ENCODE data around the gene TNNI2.
"Not testable (repeated sequence)": the region's sequence is repeated elsewhere in the genome, so short reads cannot be mapped to it uniquely, and the experiment has no call there.

Gene TNNI2

DNA sequence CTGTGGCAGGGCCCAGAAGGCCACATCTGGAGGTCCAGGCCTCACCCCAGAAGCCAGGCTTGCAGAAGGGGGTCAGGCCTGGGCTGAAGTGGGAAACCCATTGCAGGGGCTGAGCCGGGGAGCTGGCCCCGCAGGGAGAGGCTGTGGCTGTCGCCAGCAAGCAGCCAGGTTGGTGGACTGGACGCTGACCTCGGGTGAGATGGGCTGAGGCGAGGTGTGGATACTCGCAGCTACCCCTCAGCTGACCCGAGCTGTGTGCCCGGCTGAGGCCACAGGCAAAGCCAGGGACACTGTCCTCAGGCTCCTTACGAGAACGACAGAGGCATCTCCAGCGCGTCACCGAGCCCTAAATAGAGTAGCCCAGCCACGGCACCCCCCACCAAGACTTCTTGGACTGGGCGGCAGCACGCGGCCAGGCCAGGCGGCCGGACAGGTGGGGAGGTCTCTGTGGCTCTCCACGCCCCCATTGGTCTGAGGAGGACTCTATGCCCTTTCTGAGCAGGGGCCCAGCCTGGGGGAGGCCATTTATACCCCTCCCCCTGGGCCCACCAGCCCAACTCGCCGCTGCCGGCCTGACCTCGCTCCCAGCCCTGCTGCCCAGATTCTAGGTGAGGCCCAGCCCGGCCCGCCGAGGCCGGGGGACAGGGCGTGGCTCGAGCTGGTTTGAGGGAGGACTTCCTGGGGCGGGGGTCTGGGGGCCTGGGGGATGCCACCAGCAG lies at the start of gene TNNI2:
TSS of gene TNNI2 (plus strand) at position 556 of the 719 bp plus-strand sequence. CDS start 716 bp downstream, outside the sequence.
- DNase-seq (ENCODE audit: low spot score): no peak

- DNase-seq (ENCODE audit: low spot score): no peak
Measured at GRCh38 chr11:1791912-1792311, 46.9 kb upstream of the TNNI2 start.

- no peak for DNase-seq (ENCODE audit: low spot score)
Measured at GRCh38 chr11:1792461-1792860, 46.3 kb upstream of the TNNI2 start.

DNA sequence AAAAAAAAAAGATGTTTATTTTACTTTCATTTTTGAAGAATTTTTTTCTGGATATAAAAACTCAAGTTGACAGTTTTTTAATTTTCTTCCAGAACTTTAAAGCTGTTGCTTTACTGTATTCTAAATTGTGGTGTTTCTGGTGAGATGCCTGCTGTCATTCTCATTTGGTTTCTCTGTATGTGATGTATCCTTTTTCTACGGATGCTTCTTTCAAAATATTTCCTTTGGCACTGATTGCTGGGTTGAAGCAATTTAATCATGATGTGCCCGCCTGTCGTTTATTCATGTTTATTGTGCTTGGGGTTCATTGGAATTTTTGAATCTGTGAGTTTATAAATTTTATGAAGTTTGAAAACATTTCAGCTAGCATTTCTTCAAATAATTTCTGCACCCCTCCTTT lies 45.7 kb upstream of the TNNI2 start:
- no peak for DNase-seq (ENCODE audit: low spot score)

DNA sequence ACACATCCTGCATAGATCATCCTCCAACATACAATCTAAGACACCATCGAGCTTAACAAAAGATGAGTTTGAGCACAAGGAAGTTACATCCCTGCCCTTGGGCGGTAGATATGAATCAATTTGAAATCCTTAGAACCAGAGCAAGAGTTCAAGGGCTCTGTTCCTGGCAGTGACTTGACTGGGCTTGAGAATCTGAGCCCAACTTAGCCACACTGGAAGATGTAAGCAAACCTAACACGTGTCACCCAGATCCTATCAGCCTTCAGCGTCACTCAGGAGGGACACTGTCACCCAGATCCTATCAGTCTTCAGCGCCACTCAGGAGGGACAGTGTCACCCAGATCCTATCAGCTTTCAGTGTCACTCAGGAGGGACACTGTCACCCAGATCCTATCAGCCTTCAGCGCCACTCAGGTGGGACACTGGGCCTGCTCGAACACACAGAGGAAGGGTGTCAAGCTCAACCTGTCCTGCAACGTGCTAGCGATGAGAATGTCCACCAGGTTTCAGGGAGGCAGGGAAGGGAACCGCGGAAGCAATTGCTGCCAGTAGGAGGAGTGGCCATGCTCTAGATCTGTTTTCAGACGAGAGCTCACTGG lies 42.3 kb upstream of the TNNI2 start:
- no peak for DNase-seq (ENCODE audit: low spot score)

- no peak for DNase-seq (ENCODE audit: low spot score)
Measured at GRCh38 chr11:1797391-1798125, 41.2 kb upstream of the TNNI2 start.

GRCh38 chr11:1803246-1803645 lies 35.5 kb upstream of the TNNI2 start:
- no peak for DNase-seq (ENCODE audit: low spot score)

DNA sequence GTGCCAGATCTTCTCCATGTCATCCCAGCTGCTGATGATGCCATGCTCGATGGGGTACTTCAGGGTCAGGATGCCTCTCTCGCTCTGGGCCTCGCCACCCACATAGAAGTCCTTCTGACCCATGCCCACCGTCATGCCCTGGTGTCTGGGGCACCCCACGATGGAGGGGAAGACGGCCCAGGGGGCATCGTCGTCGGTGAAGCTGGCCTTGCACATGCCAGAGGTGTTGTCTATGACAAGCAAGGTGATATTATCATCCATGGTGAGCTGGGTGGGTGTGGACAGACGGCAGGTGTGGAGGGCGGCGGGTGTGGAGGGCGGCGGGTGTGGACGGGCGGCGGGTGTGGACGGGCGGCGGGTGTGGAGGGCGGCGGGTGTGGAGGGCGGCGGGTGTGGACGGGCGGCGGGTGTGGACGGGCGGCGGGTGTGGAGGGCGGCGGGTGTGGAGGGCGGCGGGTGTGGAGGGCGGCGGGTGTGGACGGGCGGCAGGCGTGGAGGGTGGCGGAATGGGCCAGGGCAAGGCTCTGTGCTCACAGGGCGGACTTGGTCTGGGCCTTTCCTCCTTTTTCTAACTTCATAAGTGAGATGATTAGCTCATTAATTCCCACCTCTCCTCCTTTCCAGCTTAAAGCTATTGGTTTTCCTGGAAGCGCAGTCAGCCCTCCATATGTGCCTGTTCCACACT lies 34.8 kb upstream of the TNNI2 start:
- DNase-seq (ENCODE audit: low spot score): not testable (repeated sequence)

GRCh38 chr11:1805525-1805924 lies 33.3 kb upstream of the TNNI2 start:
- DNase-seq (ENCODE audit: low spot score): no peak

- no peak for DNase-seq (ENCODE audit: low spot score)
Measured at GRCh38 chr11:1807264-1807995, 31.4 kb upstream of the TNNI2 start.

- DNase-seq (ENCODE audit: low spot score): no peak
Measured at GRCh38 chr11:1810761-1811160, 28.0 kb upstream of the TNNI2 start.

DNA sequence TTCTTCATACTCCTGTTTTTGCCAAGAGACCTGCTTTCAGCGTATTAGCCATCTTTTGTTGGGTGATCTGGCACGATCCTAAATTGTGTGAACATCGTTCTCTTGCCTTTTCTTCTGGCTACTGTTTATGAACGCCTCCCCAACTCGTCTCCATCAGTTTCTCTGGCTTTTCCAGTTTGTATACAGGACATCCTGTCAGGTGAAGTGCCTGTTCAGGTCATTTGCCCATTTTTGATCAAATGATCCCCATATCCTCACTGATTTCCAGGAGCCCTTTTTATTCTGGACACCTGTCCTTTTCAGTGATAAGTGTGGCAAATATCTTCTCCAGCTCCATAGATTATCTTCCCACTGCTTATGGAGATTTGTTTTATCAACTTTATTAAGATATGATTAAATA lies 26.5 kb upstream of the TNNI2 start:
- no peak for DNase-seq (ENCODE audit: low spot score)

- DNase-seq (ENCODE audit: low spot score): no peak
Measured at GRCh38 chr11:1812801-1813200, 26.0 kb upstream of the TNNI2 start.

- not testable (repeated sequence) for DNase-seq (ENCODE audit: low spot score)
Measured at GRCh38 chr11:1813356-1813755, 25.4 kb upstream of the TNNI2 start.

- DNase-seq (ENCODE audit: low spot score): no peak
Measured at GRCh38 chr11:1814691-1815090, 24.1 kb upstream of the TNNI2 start.

DNA sequence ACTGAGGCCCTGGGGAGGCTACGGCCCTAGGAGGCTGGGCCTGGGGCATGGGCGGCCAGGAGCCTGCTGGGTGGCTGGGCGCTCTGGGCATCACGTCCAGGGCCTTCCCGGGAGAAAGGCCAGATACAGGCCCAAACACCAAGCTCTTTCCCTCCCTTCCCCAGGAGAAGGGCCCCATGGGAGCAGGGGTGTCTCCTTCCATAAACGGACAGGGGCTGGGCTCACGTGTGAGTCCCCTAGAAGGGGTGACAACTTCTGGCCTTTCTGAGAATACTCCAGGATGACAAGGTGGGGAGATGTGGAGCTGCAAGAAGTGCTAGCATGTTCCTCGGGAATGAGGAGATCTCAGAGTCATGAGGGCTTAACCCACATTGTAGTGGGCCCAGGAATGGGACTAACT lies 23.5 kb upstream of the TNNI2 start:
- no peak for DNase-seq (ENCODE audit: low spot score)

DNA sequence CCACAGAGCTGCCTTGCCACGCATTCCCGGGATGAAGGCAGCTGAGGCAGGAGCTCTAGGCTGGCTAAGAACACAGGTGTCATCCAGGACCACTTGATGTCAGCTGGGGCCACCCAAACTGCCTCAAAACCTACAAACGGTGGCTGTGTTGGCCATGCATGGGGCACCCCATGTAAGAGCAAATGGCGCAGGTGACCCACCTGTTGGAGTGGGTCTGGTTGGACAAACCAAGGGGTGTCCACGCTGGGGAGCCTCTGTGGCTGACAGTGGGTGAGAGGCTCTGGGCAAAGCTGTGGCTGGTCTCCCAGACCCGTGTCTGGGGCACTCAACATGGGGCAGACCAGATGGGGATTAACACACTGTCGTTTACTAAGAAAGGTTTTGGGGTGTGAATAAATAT lies 23.0 kb upstream of the TNNI2 start:
- DNase-seq (ENCODE audit: low spot score): no peak

GRCh38 chr11:1817000-1817399 lies 21.8 kb upstream of the TNNI2 start:
- no peak for DNase-seq (ENCODE audit: low spot score)

DNA sequence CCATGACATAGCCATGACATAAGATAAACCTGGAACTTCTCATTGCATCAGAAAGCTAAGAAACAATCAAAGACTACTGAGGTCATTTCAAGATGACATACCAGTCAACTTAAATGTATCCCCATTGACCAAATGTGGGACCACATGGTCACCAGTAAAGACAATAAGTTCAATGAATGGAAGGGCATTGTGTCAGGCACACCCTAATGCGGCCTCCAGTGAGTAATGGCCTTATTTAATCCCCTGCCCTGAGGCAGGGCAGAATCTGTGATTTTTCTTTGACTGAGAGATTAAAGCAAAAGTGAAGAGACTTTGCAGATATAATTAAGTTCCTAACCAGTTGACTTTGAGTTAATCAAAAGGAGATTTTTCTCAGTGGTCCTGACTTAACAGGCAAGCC lies 21.3 kb upstream of the TNNI2 start:
- DNase-seq (ENCODE audit: low spot score): peak; percentile 28

GRCh38 chr11:1819074-1819473 lies 19.7 kb upstream of the TNNI2 start:
- no peak for DNase-seq (ENCODE audit: low spot score)

DNA sequence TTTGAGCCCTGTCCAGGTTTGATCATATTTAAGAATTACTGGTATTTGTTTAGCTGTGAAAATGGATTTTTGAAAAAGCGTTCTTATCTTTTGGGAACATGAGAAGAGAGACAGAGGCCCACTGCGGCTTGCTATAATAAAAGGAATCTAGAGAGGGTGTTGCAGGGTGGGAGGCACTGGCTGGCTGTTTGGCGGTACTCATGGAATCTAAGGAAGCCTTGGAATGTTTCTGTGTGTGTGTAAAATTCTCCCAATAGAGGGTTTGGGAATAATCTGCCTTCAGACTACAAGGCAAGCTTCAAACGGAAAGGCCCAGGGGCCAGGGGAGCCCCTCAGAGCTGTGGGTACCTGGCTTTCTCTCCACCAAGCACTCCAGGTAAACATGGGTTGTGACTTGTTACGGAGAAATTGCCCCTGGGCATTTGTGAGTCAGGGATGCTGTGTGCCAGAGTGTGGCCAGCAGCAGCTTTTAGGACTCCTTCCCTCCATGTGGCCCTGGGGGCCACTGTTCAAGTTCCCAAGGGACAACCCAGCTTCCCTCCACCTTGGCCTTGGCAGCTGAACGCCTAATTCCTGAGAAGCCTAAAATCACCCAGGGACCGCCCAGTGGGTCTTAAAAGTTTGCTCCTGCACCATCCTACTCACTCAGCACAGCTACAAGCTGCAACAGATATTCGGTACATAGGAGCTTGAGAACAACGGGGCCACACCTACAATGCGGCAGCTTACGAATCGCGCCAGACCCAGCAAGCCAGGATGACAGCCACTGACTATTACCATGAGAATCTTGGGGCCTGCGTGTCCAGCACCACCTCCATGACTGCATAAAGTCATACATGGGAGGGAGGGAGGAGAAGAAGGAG lies 18.1 kb upstream of the TNNI2 start:
- no peak for DNase-seq (ENCODE audit: low spot score)
